ENCODE measurements around the gene TNS3.
"Not testable (repeated sequence)": the region's sequence is repeated elsewhere in the genome, so short reads cannot be mapped to it uniquely, and the experiment has no call there.

- TF ChIP-seq, protein P1, sequence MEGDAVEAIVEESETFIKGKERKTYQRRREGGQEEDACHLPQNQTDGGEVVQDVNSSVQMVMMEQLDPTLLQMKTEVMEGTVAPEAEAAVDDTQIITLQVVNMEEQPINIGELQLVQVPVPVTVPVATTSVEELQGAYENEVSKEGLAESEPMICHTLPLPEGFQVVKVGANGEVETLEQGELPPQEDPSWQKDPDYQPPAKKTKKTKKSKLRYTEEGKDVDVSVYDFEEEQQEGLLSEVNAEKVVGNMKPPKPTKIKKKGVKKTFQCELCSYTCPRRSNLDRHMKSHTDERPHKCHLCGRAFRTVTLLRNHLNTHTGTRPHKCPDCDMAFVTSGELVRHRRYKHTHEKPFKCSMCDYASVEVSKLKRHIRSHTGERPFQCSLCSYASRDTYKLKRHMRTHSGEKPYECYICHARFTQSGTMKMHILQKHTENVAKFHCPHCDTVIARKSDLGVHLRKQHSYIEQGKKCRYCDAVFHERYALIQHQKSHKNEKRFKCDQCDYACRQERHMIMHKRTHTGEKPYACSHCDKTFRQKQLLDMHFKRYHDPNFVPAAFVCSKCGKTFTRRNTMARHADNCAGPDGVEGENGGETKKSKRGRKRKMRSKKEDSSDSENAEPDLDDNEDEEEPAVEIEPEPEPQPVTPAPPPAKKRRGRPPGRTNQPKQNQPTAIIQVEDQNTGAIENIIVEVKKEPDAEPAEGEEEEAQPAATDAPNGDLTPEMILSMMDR (IDR thresholded peaks at IDR 0.05; ENCODE audit: low read length) = not testable (repeated sequence)
- not testable (repeated sequence) for TF ChIP-seq EZH2phosphoT487 (IDR thresholded peaks at IDR 0.05; ENCODE audit: low read length); EZH2 (optimal IDR thresholded peaks at IDR 0.05; ENCODE audit: low read depth, low read length)
Observed at GRCh38 chr7:47590215-47590614, 8.3 kb upstream of the TNS3 start.
